GM21390 (cell line): ENCODE data around the gene PACSIN2.
"Not testable (repeated sequence)": the region's sequence is repeated elsewhere in the genome, so short reads cannot be mapped to it uniquely, and the experiment has no call there.

Experiments
- ATAC-seq: cut with Tn5 transposase; IDR thresholded peaks from one replicate; pipeline ENCODE4 v1.9.1; 2021; ENCODE audit not compliant: unreplicated experiment

PACSIN2 gene

DNA sequence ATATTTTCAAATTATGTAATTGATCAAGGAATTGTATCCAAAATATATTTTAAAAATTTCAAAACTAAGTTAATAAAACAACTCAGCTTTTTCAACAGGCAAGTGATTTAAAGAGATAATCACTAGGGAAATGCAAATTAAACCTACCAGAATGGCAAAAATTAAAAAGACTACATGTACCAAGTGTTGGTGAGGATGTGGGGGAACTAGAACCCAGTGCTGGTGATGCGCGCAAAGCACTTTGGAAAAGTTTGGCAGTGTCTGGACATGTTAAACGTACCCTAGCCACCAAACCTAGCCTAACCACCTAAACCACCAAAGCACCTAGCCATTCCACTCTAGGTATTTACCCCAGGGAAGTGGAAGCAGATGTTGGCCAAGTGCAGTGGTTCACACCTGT is 22.9 kb downstream of the PACSIN2 start:
- ATAC-seq: no peak

DNA sequence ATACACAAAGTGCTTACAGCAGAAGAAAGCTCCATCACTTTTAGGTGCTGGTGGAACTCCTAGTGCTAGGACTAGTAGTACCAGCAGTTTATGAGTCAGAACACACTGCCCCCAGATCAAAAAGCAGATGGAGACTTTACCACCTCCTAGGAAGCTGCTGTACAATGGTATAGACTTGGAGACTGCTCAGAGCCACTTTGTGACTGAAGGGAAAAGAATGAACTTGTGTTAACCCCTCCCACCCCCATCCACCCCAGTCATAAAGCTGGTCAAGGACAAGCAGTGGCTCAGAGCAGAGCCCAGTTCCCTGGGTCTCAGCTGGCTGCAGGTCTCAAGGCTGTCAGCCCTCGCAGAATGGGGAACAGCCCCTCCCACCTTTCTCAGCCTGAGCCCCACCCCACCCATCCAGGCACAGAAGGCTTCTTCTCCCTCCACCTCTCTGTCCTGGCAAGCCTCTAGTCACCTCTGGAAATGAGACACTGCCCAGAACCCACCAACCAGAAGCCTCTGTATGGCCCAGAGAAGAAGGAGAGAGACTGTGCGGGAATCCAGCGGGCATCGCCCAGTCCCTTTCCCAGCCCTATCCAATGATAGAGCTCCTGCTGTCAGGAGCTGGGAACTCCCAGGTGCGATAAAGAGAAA is 23.8 kb downstream of the PACSIN2 start:
- ATAC-seq: no peak

DNA sequence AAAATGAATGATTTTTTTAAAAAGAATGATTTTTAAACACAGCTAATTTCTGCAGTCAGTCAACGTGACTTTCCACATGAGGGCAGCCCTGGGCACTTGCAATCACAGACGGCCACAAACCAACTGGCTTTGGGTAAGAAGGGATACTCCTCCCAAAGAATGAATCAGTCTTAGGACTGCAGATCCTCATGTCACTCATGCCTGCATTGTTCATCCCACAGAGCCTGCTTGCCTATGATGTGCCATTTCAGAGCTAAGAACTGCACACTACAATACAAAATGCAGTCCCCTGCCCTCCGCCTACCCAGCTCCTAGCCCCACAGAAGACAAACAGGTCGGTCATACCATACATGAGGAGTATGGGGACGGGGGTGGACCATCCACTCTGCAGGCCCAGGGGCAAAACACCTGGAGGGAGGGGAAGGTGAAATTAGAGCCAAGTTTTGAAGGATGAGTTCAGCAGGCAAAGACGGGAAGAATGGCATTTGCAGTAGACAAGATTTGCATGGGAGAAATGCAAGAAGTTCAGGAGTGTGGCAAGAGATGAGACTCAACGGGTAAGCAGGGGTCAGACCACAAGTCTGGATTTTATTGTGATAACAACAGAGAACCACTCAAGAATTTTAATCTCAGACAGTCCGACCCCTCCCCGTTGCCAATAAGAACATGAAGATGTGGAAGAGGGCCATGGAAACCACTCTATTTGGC is 24.7 kb downstream of the PACSIN2 start:
- ATAC-seq: no peak

GRCh38 chr22:42986115-42986514 is 28.8 kb downstream of the PACSIN2 start:
- no peak for ATAC-seq

DNA sequence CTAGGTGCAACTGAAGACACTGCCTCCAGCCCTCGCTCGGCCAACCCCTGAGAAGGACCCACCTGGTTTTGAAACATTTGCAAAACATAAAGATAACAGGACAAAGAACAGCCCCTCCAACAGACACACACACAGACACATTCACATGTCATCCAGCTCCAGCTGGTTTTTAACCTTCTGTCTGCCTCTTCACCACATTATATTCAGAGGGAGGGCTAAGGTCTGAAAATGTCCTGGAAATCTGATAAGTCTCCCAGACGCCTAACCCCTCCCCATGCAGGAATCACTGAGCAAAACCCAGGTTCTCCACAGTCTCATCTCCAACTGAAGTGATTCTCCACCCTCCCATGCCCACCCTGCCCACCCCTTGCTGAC is 29.4 kb downstream of the PACSIN2 start:
- no peak for ATAC-seq

GRCh38 chr22:42984814-42985530 is 30.0 kb downstream of the PACSIN2 start:
- ATAC-seq: no peak

DNA sequence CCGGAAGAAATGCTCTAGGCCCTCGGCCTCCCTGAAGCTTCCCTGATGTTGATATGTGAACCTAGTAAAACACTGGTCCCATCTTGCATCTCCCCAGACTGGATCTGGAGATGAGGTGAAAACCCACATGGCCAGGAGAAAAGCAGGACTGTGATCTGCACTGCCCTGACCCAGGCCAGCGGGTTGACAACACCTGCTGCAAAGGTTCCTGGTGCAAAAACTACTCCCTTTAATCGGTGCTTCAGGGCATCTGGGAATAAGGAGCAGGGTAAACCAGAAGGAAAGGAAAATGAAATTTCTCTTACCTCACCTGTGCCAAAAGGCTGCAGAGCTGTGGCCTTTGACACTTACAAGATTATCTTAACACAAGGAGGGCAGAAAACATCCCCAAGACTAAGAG is 30.6 kb downstream of the PACSIN2 start:
- no peak for ATAC-seq

- no peak for ATAC-seq
Observed at GRCh38 chr22:42983470-42983869, 31.5 kb downstream of the PACSIN2 start.

- ATAC-seq: no peak
Observed at GRCh38 chr22:42979606-42980005, 35.3 kb downstream of the PACSIN2 start.

DNA sequence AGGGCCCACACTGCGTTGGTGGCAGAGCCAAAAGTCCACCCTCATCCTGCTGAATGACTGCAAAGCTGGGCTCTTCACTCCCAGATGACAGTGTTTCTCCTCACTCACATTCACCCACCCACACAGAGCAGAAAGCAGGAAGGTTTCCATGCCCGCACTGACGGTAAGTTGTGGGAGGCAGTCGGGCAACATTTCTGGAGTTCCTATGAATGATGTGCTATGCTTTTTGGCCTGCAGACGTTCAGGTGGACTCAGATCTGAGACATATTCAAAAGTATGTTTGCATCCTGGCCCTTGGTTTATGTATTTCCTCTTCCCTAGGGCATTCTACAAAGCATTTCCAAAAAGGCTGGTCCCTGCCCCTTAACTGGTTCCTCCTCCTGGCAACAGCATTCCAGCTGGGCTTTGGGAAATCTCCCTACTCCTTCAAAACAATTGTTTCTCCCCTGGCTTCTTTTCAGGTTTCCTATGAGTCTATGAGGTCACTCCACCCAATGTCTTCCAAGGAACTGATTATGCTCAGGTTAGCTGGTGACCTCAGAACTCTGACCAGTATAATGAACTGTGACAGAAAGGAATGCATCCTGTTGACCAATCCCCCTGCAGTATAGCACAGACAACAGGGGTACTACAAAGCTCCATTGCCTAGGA is 36.4 kb downstream of the PACSIN2 start:
- no peak for ATAC-seq

GRCh38 chr22:42977569-42977968 is 37.4 kb downstream of the PACSIN2 start:
- no peak for ATAC-seq

DNA sequence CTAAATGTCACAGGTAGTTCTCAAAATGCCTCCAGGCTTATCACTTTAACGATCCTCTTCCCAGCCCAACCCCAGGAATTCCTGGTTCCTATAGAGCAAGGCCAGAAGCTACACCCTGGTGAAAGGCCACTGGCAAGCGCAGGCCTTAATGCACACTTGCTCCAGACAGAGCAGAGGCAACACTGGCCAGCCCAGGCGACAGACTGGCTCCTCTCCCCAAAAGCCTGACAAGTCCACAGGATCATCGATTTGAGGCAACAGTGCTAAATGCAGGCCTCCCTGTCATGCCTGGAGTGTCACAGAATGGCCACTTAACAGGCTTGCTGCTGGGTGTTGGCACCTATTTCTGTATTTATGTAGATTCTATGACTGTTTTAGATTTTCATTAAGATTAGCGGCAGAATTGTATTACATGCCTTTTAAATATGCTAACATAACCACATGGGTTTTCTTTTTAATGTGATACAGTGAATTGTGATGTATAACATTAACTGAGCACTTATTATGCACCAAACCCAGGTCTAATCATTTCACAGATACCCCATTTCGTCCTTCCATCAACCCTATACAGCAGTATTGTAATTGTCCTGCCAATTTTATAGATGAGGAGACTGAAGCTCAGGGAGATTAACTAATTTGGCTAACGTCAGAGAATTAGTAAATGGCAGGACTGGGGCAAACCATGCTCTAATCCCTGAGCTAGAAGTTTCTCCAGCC is 38.6 kb downstream of the PACSIN2 start:
- no peak for ATAC-seq

GRCh38 chr22:42974223-42974622 is 40.7 kb downstream of the PACSIN2 start:
- ATAC-seq: no peak

GRCh38 chr22:42973536-42973881 is 41.4 kb downstream of the PACSIN2 start:
- ATAC-seq: no peak

- no peak for ATAC-seq
Observed at GRCh38 chr22:42972649-42973535, 42.1 kb downstream of the PACSIN2 start.

DNA sequence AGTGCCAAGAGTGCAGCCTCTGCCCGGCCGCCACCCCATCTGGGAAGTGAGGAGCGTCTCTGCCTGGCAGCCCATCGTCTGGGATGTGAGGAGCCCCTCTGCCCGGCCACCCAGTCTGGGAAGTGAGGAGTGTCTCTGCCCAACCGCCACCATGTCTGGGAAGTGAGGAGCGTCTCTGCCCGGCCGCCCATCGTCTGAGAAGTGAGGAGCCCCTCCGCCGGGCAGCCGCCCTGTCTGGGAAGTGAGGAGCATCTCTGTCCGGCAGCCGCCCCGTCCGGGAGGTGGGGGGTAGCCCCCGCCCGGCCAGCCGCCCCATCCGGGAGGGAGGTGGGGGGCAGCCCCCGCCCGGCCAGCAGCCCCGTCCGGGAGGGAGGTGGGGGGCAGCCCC is 43.5 kb downstream of the PACSIN2 start:
- not testable (repeated sequence) for ATAC-seq

DNA sequence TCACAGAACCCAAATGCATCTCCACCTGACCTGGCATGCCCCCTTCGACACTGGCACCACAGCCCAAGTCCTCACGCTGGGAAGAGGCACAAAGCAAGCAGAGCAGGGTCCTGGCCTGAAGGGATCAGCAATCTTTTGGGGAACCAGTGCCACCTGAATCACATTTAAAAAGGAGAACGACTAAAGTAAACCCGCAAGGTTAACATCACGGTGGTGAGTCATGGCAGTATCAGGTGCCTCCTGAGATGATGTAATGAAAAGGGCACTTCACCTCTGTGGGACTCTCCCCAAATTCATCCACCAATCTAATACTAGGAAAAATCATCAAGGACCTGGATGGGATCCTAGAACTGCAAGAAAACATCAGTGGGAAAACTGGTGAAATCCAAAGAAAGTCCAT is 44.9 kb downstream of the PACSIN2 start:
- ATAC-seq: no peak

- ATAC-seq: no peak
Observed at GRCh38 chr22:42969348-42969975, 45.5 kb downstream of the PACSIN2 start.

DNA sequence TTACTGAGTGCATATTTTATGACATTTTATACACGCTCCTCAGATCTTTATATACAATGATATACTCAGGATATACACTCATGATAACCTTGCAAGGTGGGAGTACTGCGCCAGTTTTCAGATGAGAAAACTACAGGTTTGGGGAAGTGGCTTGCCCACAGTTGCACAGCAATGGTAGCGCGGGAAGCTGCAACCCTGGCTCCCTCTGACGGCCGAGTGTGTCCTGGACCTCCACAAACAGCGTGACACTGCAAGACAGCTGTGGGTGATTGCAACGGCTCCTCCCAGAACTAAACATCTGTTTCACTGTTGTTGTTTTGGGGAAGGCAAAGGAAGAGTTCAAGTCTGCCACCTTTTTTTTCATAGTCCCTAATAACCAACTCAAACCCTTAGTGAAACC is 47.0 kb downstream of the PACSIN2 start:
- ATAC-seq: no peak

- no peak for ATAC-seq
Observed at GRCh38 chr22:42967005-42967404, 47.9 kb downstream of the PACSIN2 start.
